Upper lobe of right lung (tissue), 1 donor: ENCODE results near the gene PRKCB. TPM values are rescaled to one million over a fixed set of nuclear protein-coding genes. Genes with fewer than 3 reads are reported as not detected.
A peak's percentile ranks its signal among the peaks of the same experiment; 100 is the strongest.

Experiments
- ATAC-seq: fragments of 200-7000 bp; cut with Tn5 transposase; one replicate; pipeline ENCODE4 v1.9.1; 2020; ENCODE audit warnings: mild to moderate bottlenecking, moderate library complexity
- DNase-seq: peaks from one replicate; pipeline ENCODE4 v3.0.0-alpha.2; 2020
- H3K27ac ChIP-seq: fragments of 200-600 bp; one replicate; pipeline ENCODE4 v1.8.0; 2022
- H3K27me3 ChIP-seq: fragments of 200-600 bp; one replicate; pipeline ENCODE4 v1.8.0; 2022; ENCODE audit warnings: mild to moderate bottlenecking
- H3K36me3 ChIP-seq: fragments of 200-600 bp; one replicate; pipeline ENCODE4 v1.8.0; 2022
- H3K4me1 ChIP-seq: fragments of 200-600 bp; one replicate; pipeline ENCODE4 v1.8.0; 2022
- H3K4me3 ChIP-seq: fragments of 200-600 bp; one replicate; pipeline ENCODE4 v1.8.0; 2022; ENCODE audit warnings: mild to moderate bottlenecking
- H3K9me3 ChIP-seq: fragments of 200-600 bp; one replicate; pipeline ENCODE4 v1.8.0; 2022
- CTCF ChIP-seq: fragments of 200-600 bp; IDR thresholded peaks from one replicate; pipeline ENCODE4 v1.8.0; 2022; ENCODE audit warnings: antibody characterized with exemption
- intact Hi-C: fragments of 100-400 bp; cut with DNase I; formaldehyde crosslinking; loops from one replicate; pipeline ENCODE4 v1.11.0; 2022
- total RNA-seq: library from RNA; stranded (reverse); fragmentation: NEBNext Ultra II Directional; extraction: Animal tissue kit (Norgen Biotek cat#: 25700); gene quantifications from one replicate; pipeline ENCODE4 v1.2.1, GENCODE V29; 2021
- donor health status: DM: no; HTN: yes; CAD: no; lungs with severe emphysema.

PRKCB gene
- total RNA-seq, 1 donor from 2014 or later, result 25.2 TPM

- intact Hi-C loops, result no loop called here
- TF ChIP-seq CTCF, result no peak
- no peak for ATAC-seq
- DNase-seq, result no peak
- Histone ChIP-seq H3K27ac (no peak overlapping the region), H3K9me3 (no peaks in the 10 kb centered on the region), H3K36me3 (no peaks in the 10 kb centered on the region), H3K4me1 (no peaks in the 10 kb centered on the region), H3K4me3 (no peak overlapping the region), H3K27me3 (no peaks in the 10 kb centered on the region)
These were observed 117.2 kb downstream of the PRKCB start for GRCh38 chr16:23952971-23953300.

GRCh38 chr16:23953476-23953875 lies 117.7 kb downstream of the PRKCB start:
- Histone ChIP-seq H3K36me3 (no peaks in the 10 kb centered on the region), H3K27ac (no peak overlapping the region), H3K4me1 (no peaks in the 10 kb centered on the region), H3K9me3 (no peaks in the 10 kb centered on the region), H3K4me3 (no peak overlapping the region), H3K27me3 (no peaks in the 10 kb centered on the region)
- no peak for ATAC-seq
- no peak for DNase-seq
- intact Hi-C loops, result no loop called here
- TF ChIP-seq CTCF, result no peak

GRCh38 chr16:23955088-23955487 lies 119.3 kb downstream of the PRKCB start:
- intact Hi-C loops, result no loop called here

GRCh38 chr16:23957287-23957686 lies 121.5 kb downstream of the PRKCB start:
- no peak for DNase-seq
- intact Hi-C loops, result no loop called here
- ATAC-seq, result no peak

More at GRCh38 chr16:23955088-23955487, 119.3 kb downstream of the PRKCB start:
- H3K4me3 ChIP-seq, result no peak overlapping the region
- no peaks in the 10 kb centered on the region for H3K27me3 ChIP-seq
- ATAC-seq (no peak), DNase-seq (no peak)
- H3K27ac ChIP-seq, result no peak overlapping the region
- peaks cover 5% of the 10 kb centered on the region for H3K4me1 ChIP-seq
- H3K36me3 ChIP-seq, result no peaks in the 10 kb centered on the region
- H3K9me3 ChIP-seq, result no peaks in the 10 kb centered on the region
- TF ChIP-seq CTCF, result no peak

GRCh38 chr16:23959072-23959751 lies 123.4 kb downstream of the PRKCB start:
- Histone ChIP-seq H3K9me3 (no peaks in the 10 kb centered on the region), H3K27me3 (no peaks in the 10 kb centered on the region), H3K36me3 (no peaks in the 10 kb centered on the region), H3K4me3 (no peak overlapping the region), H3K27ac (no peak overlapping the region), H3K4me1 (peaks cover 6% of the 10 kb centered on the region)
- TF ChIP-seq CTCF, result no peak
- intact Hi-C loops, result no loop called here
- DNase-seq (no peak), ATAC-seq (peak; percentile 79)

More at GRCh38 chr16:23957287-23957686, 121.5 kb downstream of the PRKCB start:
- Histone ChIP-seq H3K4me3 (no peak overlapping the region), H3K27me3 (no peaks in the 10 kb centered on the region), H3K36me3 (no peaks in the 10 kb centered on the region), H3K4me1 (peaks cover 6% of the 10 kb centered on the region), H3K27ac (no peak overlapping the region), H3K9me3 (no peaks in the 10 kb centered on the region)
- TF ChIP-seq CTCF, result no peak

GRCh38 chr16:23959752-23960072 lies 123.9 kb downstream of the PRKCB start:
- Histone ChIP-seq H3K27ac (no peak overlapping the region), H3K9me3 (no peaks in the 10 kb centered on the region), H3K4me1 (peaks cover 6% of the 10 kb centered on the region), H3K4me3 (no peak overlapping the region), H3K27me3 (no peaks in the 10 kb centered on the region), H3K36me3 (no peaks in the 10 kb centered on the region)
- DNase-seq (no peak), ATAC-seq (no peak)
- intact Hi-C loops, result no loop called here
- no peak for TF ChIP-seq CTCF
